ENCODE data around the gene SESN1.
"Not testable (repeated sequence)": the region's sequence is repeated elsewhere in the genome, so short reads cannot be mapped to it uniquely, and the experiment has no call there.

Gene SESN1

GRCh38 chr6:109095036-109095834 is 589 bp upstream of the SESN1 start, which contains the start of gene CEP57L1:
TSS of gene CEP57L1 (plus strand) at chr6:109095507. CDS start at chr6:109145222, 49,715 bp downstream.
- peak; percentile 87 to 88 for DNase-seq (ENCODE audit: low read depth in 2 of 2)

GRCh38 chr6:109093732-109094415 is 772 bp downstream of the SESN1 start:
- DNase-seq (ENCODE audit: low read depth in 2 of 2): no peak

GRCh38 chr6:109092074-109092473 is 2.6 kb downstream of the SESN1 start:
- DNase-seq (ENCODE audit: low read depth in 2 of 2): no peak

GRCh38 chr6:109091314-109092024 is 3.2 kb downstream of the SESN1 start:
- DNase-seq (ENCODE audit: low read depth in 2 of 2): no peak

- no peak for DNase-seq (ENCODE audit: low read depth in 2 of 2)
These were observed 5.7 kb downstream of the SESN1 start for GRCh38 chr6:109088995-109089394.

GRCh38 chr6:109087661-109088264 is 6.9 kb downstream of the SESN1 start:
- DNase-seq (ENCODE audit: low read depth in 2 of 2): no peak

- DNase-seq (ENCODE audit: low read depth in 2 of 2): not testable (repeated sequence)
These were observed 10.5 kb downstream of the SESN1 start for GRCh38 chr6:109084146-109084545.

- DNase-seq (ENCODE audit: low read depth in 2 of 2): no peak
These were observed 11.0 kb downstream of the SESN1 start for GRCh38 chr6:109083657-109084056.

GRCh38 chr6:109082188-109082577 is 12.5 kb downstream of the SESN1 start:
- no peak for DNase-seq (ENCODE audit: low read depth in 2 of 2)

- no peak for DNase-seq (ENCODE audit: low read depth in 2 of 2)
These were observed 13.0 kb downstream of the SESN1 start for GRCh38 chr6:109081516-109082187.

GRCh38 chr6:109081026-109081425 is 13.6 kb downstream of the SESN1 start:
- no peak for DNase-seq (ENCODE audit: low read depth in 2 of 2)

- DNase-seq (ENCODE audit: low read depth in 2 of 2): no peak
These were observed 14.7 kb downstream of the SESN1 start for GRCh38 chr6:109079981-109080380.

GRCh38 chr6:109076377-109076776 is 18.3 kb downstream of the SESN1 start:
- DNase-seq (ENCODE audit: low read depth in 2 of 2): no peak

- DNase-seq (ENCODE audit: low read depth in 2 of 2): no peak
These were observed 18.7 kb downstream of the SESN1 start for GRCh38 chr6:109075934-109076333.

GRCh38 chr6:109074133-109074415 is 20.6 kb downstream of the SESN1 start:
- DNase-seq (ENCODE audit: low read depth in 2 of 2): no peak

- peak in 1 of 2 donors; percentile 37 for DNase-seq (ENCODE audit: low read depth in 2 of 2)
These were observed 21.1 kb downstream of the SESN1 start for GRCh38 chr6:109073344-109074132.

- no peak for DNase-seq (ENCODE audit: low read depth in 2 of 2)
These were observed 23.3 kb downstream of the SESN1 start for GRCh38 chr6:109071125-109071917.

GRCh38 chr6:109069746-109070145 is 24.9 kb downstream of the SESN1 start:
- DNase-seq (ENCODE audit: low read depth in 2 of 2): no peak

- no peak for DNase-seq (ENCODE audit: low read depth in 2 of 2)
These were observed 31.8 kb downstream of the SESN1 start for GRCh38 chr6:109062767-109063352.

GRCh38 chr6:109062216-109062615 is 32.4 kb downstream of the SESN1 start:
- no peak for DNase-seq (ENCODE audit: low read depth in 2 of 2)

Data from activated CD4-positive, alpha-beta T cell treated with anti-CD3 and anti-CD28 coated beads for 24 hours (primary cell).